Dermis microvascular lymphatic vessel endothelial cell (primary cell): Measurements from ENCODE around the gene SORBS2. TPM values are rescaled to one million over a fixed set of nuclear protein-coding genes. Genes with fewer than 3 reads are reported as not detected.
A peak's percentile ranks its signal among the peaks of the same experiment; 100 is the strongest.
"Not testable (repeated sequence)": the region's sequence is repeated elsewhere in the genome, so short reads cannot be mapped to it uniquely, and the experiment has no call there.

Experiments
- DNase-seq, 2 donors: peaks; one replicate each; pipeline versions ENCODE4 v3.0.0 to v3.0.0-alpha.2; 2010; ENCODE audit warnings: low read depth in 2 of 2
- total RNA-seq: library from RNA; depleted of rRNA; stranded (reverse); fragments of >200 nt; gene quantifications from 2 replicates; pipeline ENCODE4 v1.2.1, GENCODE V29; 2014

SORBS2 gene, protein sequence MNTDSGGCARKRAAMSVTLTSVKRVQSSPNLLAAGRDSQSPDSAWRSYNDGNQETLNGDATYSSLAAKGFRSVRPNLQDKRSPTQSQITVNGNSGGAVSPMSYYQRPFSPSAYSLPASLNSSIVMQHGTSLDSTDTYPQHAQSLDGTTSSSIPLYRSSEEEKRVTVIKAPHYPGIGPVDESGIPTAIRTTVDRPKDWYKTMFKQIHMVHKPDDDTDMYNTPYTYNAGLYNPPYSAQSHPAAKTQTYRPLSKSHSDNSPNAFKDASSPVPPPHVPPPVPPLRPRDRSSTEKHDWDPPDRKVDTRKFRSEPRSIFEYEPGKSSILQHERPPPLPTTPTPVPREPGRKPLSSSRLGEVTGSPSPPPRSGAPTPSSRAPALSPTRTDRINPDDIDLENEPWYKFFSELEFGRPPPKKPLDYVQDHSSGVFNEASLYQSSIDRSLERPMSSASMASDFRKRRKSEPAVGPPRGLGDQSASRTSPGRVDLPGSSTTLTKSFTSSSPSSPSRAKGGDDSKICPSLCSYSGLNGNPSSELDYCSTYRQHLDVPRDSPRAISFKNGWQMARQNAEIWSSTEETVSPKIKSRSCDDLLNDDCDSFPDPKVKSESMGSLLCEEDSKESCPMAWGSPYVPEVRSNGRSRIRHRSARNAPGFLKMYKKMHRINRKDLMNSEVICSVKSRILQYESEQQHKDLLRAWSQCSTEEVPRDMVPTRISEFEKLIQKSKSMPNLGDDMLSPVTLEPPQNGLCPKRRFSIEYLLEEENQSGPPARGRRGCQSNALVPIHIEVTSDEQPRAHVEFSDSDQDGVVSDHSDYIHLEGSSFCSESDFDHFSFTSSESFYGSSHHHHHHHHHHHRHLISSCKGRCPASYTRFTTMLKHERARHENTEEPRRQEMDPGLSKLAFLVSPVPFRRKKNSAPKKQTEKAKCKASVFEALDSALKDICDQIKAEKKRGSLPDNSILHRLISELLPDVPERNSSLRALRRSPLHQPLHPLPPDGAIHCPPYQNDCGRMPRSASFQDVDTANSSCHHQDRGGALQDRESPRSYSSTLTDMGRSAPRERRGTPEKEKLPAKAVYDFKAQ (N-terminal part only)
- total RNA-seq: 86.1 and 148 TPM in 2 replicates

- DNase-seq: peak in 1 of 2 donors; percentile 31
Observed at GRCh38 chr4:185811509-185812364, at the start of gene SORBS2. Gene SORBS2 (minus strand): TSS chr4:185812194. CDS start chr4:185690571, 121,623 bp downstream.

- peak in 1 of 2 donors; percentile 53 for DNase-seq
Observed at GRCh38 chr4:185859111-185859510, 47.1 kb upstream of the SORBS2 start.

DNA sequence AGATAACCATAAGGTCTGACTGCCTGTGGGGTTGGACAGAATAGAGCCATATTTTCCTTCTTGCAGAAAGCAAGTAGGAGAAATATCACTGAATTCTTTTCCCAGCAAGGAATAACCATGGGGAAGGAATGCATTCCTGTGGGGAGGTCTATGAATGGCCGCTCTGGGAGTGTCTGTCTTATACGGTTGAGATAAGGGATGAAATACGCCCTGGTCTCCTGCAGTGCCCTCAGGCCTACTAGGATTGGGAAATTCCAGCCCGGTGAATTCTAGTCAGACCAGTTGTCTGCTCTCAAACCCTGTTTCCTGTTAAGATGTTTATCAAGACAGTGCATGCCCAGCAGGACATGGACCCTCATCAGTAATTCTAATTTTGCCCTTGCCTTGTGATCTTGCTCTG is 45.6 kb upstream of the SORBS2 start:
- DNase-seq: not testable (repeated sequence)

- DNase-seq: no peak
Observed at GRCh38 chr4:185853841-185854240, 41.8 kb upstream of the SORBS2 start.

DNA sequence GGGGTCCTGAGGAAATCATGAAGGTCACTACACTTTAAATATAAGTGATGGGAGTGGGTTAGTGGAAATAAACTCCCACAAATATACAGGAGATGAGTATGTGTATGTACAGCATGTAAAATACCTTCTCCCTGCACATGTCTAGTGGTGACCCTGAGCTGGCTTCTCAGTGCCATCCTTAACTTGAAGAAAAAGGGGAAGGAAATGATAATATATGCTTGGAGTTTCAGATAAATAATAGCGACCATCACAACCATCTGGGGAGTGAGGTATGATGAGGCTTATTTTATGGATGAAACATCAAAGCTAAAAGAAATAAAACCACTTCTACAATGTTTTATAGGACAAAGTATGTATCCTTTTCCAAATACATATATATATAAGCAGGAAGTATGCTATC is 41.0 kb upstream of the SORBS2 start:
- no peak for DNase-seq

DNA sequence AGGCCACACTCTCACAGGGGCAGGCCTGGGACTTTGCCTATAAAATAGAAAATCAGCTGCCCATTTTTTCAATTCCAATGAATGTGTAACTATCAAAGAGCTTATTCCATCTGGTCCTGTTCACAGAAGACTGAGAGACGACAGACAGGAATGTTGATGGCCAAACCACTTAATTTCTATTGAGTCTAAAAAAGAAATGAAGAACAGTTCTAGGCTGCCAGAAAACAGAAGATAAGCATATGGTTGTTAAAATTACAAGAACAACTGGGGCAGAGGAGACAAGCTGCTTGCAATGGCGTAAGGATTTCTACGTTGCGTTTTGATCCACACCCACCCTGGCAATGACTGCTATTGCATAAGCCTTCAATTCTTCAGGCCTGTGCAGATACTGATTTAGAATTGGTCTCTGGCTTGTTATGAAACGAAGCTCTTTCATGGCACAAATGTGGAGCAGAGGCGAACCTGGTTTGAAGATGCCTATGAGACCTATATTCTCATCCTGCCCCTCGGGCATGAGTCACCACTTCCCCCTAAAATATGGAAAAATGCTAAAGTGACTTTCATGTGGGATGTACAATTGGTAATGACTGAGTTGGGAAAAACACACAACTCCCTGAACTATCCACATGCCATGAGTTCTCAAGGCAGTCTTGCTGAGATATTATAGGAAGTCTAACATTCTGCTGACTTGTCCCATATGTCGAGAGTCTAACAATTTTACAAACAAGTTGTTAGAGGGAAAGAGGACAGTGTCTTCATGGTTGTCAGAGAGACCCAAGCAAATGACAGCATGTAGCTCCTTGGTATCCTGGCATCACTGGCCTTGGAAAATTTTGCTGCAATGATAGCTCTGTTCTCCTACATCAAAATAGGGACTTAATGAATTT is 37.9 kb upstream of the SORBS2 start:
- no peak for DNase-seq

DNA sequence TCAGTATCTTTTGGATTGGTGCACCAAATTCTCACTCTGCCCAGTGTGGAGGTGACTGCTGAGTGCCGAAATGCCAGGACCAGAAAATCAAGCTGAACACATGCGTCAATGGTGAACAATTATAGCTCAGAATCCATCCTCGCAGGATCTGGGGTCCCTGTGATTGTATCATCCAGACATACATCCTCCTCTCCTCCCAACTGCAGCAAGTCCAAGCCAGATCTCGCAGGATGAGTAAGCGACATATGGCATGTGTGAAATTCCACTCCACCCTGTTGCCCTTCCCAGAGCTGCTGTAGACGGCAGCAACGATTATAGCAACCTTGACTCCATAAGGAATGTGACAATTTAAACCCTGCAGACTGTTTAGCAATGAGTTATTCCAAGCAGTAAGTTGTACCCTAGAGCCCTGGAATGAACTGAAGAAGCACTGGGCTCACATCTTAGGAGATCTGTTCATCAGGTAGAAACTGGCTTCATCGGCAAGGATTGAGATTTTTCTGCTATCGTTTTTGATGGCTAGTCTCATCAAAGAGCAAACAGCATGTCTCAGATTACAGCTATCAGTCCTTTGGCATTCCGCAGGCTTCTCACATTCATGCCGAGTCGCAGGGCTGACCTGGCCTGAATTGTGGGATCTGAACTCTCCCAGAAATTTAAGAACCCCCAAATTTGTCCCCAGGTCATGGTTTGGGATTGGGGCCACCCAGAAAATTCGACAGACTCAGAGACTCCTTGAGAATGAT is 35.5 kb upstream of the SORBS2 start:
- peak in 1 of 2 donors; percentile 60 for DNase-seq

DNA sequence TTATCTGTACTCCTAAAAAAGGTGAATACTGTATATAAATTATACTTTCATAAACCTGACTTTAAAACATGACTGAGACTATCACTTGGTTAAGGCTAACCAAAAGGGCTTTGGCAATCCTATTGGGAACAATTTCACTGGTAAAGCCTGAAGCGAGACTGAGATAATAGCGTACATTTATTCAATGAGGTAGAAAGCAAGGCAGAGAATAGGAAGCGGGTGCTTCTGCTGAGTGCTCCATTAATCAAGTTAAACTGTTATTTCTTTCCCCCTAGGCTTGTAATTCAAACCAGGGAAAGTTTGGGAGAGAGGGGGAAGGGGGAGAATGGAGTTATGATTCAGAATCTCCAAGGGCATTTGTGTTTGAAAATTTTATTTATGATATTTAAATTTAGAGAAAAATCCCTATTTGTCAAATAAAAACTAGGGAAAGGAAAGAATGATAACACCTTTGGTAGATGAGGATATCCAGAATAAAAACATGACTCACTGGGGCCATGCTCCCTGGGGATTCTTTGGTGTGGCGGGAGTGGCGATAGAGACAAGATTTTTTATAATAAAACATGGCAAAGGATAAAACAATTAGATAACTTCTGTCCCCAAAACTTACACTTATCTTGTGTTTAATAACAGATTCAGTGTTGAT is 34.6 kb upstream of the SORBS2 start:
- peak in 1 of 2 donors; percentile 29 for DNase-seq

DNA sequence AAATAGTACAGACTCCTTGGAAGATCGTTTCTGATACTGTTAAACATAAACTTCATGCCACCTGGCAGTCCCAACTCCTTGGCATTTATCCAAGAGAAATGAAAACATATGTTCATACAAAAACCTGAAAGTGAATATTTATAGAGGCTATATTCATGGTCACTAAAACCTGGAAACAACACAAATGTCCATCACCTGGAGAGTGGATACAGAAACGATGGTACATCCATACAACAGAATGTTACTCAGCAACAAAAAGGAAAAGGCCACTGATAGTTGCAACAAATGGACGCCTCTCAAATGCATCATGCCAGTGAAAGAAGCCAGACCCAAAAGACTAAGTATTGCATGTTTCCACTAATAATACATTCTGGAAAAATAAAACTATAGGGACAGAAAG is 34.0 kb upstream of the SORBS2 start:
- DNase-seq: no peak

GRCh38 chr4:185841451-185841850 is 29.5 kb upstream of the SORBS2 start:
- DNase-seq: no peak

DNA sequence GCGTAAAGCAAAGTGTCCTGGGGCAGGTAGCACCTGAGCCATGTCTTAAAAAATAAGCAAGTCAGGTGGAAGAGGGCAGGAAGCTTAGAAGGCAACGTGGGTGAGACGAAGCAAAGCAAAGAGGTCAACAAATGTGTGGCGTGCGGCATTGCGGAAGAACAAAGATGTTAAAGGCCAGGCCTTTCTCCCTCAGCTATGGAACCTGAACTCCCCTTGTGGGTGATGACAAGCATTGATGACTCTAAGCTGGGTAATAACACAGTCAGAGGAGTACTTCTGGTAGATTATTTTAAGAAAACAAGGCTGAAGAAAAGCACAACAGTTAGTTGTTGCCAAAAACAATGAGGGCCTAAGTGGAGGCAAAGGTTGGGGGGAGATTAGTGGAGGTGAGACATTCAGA is 29.0 kb upstream of the SORBS2 start:
- DNase-seq: no peak

- no peak for DNase-seq
Observed at GRCh38 chr4:185840201-185840600, 28.2 kb upstream of the SORBS2 start.

- no peak for DNase-seq
Observed at GRCh38 chr4:185839770-185840169, 27.8 kb upstream of the SORBS2 start.

DNA sequence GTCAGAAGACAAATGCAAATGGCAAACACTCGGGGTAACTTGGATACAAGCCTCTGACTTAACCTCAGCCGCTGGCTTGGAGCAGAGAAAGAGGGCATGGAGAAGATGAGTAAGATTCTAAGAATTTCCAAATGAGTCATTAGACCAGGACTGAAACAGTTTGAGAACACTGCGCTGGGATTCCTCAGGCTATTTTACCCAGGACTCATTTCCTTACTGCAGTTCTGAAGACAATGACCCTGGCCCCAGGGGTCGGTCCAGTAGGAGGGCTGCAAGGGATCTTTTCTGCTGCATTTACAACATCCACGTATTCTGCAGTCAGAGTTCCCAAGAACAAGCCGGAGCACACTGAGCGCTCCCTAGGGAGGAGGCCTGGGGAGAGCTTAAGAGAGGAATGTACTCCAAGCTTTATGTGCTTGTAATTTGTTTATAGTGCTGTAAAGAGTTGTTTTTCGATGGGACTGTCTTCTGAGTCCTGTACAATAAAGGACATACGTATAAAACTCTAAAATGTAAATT is 27.3 kb upstream of the SORBS2 start:
- peak in 1 of 2 donors; percentile 93 for DNase-seq

- no peak for DNase-seq
Observed at GRCh38 chr4:185838514-185839193, 26.7 kb upstream of the SORBS2 start.

- no peak for DNase-seq
Observed at GRCh38 chr4:185838104-185838452, 26.1 kb upstream of the SORBS2 start.

DNA sequence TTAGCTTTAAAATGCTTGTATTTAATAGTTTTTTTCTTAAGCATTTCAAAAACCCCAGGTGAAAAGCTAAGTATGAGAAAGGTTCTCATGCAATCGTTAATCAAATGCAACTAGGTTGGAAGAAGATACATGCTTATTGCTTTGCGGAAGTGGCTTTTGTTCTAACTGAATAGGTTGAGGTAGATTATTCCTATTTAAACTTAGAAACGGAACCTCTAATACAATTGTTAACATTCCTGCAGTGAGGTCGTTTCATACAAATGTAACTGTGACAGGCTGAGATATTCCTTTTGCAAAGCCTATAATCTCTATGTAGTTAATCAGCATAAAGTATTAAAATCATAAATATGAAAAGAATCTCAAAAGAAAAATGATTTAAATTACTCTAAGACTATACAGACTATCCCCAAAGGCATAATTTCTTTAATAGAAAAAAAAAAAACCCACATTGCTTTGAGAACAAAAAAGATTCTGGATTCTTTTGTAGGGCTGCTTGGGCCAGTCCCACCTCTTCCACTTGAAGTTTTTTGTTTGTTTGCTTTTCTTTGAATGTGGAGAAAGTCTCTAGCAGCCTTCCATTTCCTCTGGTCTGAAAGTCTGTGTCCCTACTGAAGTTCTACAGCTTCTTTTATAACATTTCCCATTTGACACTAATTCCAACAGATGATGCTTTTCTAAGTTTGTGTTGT is 25.6 kb upstream of the SORBS2 start:
- peak; percentile 36 to 49 for DNase-seq
